Urinary bladder (tissue), 4 donors: Measurements from ENCODE around the gene MIAT. TPM values are rescaled to one million over a fixed set of nuclear protein-coding genes. Genes with fewer than 3 reads are reported as not detected.

Source experiments
- DNase-seq: peaks from one replicate; pipeline ENCODE4 v3.0.0-alpha.2; 2015; ENCODE audit errors: extremely low spot score
- H3K27ac ChIP-seq: one replicate; pipeline ENCODE4 v1.5.1; 2013; ENCODE audit warnings: low read depth, mild to moderate bottlenecking, moderate library complexity
- H3K36me3 ChIP-seq: one replicate; pipeline ENCODE4 v1.6.1; 2013; ENCODE audit warnings: mild to moderate bottlenecking, moderate library complexity; ENCODE audit not compliant: insufficient read depth
- H3K4me1 ChIP-seq: one replicate; pipeline ENCODE4 v1.6.1; 2013; ENCODE audit warnings: mild to moderate bottlenecking, moderate library complexity; ENCODE audit not compliant: insufficient read depth
- H3K4me3 ChIP-seq: one replicate; pipeline ENCODE4 v1.5.1; 2013; ENCODE audit warnings: low read depth, low read length
- WGBS: extraction: QIAGEN DNeasy Blood & Tissue Kit; methylation state at CpG from one replicate; pipeline ENCODE4 v1.1.7; 2013; 5-methylcytosine and 5-hydroxymethylcytosine counted together
- polyA plus RNA-seq: library from polyadenylated mRNA; stranded (reverse); fragments of 200-250 nt; gene quantifications from one replicate; pipeline ENCODE4 v1.2.3, GENCODE V29; 2013
- total RNA-seq: library from RNA; depleted of rRNA; stranded (reverse); fragments of >200 nt; gene quantifications from one replicate; pipeline ENCODE4 v1.2.3, GENCODE V29; 2014
- donor health status: healthy with polysubstance abuse.
- donor health status: healthy.

MIAT gene
- total and polyA plus RNA-seq, 2 donors = 0.29 to 3.3 TPM

- DNase-seq = no peak
- Histone ChIP-seq H3K27ac (no peak overlapping the region), H3K4me1 (no peaks in the 10 kb centered on the region), H3K4me3 (no peak overlapping the region), H3K36me3 (no peaks in the 10 kb centered on the region)
- 86% methylated on average over 15 of the region's 15 CpGs for WGBS
These were observed 13.8 kb upstream of the MIAT start for GRCh38 chr22:26643418-26644100.

DNA sequence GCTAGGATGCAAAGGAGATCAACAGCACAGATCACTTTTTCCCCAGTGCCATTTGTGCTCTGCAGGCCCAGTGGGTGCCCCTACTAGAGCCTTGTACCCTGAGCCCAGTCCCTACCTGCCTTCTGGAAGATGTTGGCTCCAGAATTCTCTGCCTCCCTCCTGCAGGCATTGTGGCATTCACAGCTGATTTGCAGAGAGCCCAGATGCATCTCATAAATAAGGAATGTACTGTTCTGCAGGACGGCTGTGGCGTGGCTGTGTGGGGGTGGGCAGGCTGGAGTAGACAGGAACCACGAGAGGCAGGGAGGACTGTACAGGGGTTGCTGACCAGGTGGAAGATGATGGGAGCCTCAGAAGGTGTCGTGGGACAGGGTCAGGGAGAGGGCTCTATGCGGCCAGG lies 11.2 kb upstream of the MIAT start:
- Histone ChIP-seq H3K4me1 (no peaks in the 10 kb centered on the region), H3K27ac (no peak overlapping the region), H3K36me3 (no peaks in the 10 kb centered on the region), H3K4me3 (no peak overlapping the region)
- 25% methylated on average over 5 of the region's 5 CpGs for WGBS
- DNase-seq = no peak

GRCh38 chr22:26648011-26648497 lies 9.3 kb upstream of the MIAT start:
- WGBS = 15% methylated on average over 17 of the region's 17 CpGs
- Histone ChIP-seq H3K4me1 (no peaks in the 10 kb centered on the region), H3K36me3 (no peaks in the 10 kb centered on the region), H3K4me3 (no peak overlapping the region), H3K27ac (no peak overlapping the region)
- no peak for DNase-seq

GRCh38 chr22:26648528-26649388 lies 8.6 kb upstream of the MIAT start:
- Histone ChIP-seq H3K27ac (no peak overlapping the region), H3K4me3 (no peak overlapping the region), H3K4me1 (no peaks in the 10 kb centered on the region), H3K36me3 (no peaks in the 10 kb centered on the region)
- 65% methylated on average over 6 of the region's 6 CpGs for WGBS
- no peak for DNase-seq

GRCh38 chr22:26650722-26651421 lies 6.5 kb upstream of the MIAT start:
- Histone ChIP-seq H3K27ac (no peak overlapping the region), H3K36me3 (no peaks in the 10 kb centered on the region), H3K4me1 (no peaks in the 10 kb centered on the region), H3K4me3 (no peak overlapping the region)
- 77% methylated on average over 6 of the region's 6 CpGs for WGBS
- DNase-seq = no peak

GRCh38 chr22:26651815-26652214 lies 5.6 kb upstream of the MIAT start:
- 82% methylated on average over 10 of the region's 10 CpGs for WGBS
- no peaks in the 10 kb centered on the region for H3K36me3 ChIP-seq
- no peaks in the 10 kb centered on the region for H3K4me1 ChIP-seq
- no peak overlapping the region for H3K4me3 ChIP-seq
- H3K27ac ChIP-seq = no peak overlapping the region
- DNase-seq = no peak

DNA sequence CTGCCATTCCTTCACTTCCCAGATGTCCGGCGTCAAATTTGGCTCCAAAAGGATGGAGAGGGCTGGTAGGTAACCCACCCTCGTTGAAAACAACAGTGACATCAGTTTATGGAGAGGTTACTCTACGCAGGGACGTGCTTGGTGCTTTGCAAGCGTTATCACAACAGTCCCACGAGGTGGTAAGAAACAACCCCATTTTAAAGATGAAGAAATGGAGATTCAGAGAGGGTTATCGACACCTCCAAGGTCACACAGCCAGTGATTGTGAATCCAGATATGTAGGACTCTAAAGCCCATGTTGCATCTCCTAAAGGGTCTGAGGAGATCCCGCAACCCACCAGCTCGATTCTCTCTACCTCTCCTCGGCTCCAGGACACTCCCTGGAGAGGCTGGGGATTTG lies 773 bp downstream of the MIAT start:
- Histone ChIP-seq H3K4me1 (no peaks in the 10 kb centered on the region), H3K36me3 (no peaks in the 10 kb centered on the region), H3K4me3 (no peak overlapping the region), H3K27ac (no peak overlapping the region)
- DNase-seq = no peak
- 4% methylated on average over 11 of the region's 11 CpGs for WGBS

DNA sequence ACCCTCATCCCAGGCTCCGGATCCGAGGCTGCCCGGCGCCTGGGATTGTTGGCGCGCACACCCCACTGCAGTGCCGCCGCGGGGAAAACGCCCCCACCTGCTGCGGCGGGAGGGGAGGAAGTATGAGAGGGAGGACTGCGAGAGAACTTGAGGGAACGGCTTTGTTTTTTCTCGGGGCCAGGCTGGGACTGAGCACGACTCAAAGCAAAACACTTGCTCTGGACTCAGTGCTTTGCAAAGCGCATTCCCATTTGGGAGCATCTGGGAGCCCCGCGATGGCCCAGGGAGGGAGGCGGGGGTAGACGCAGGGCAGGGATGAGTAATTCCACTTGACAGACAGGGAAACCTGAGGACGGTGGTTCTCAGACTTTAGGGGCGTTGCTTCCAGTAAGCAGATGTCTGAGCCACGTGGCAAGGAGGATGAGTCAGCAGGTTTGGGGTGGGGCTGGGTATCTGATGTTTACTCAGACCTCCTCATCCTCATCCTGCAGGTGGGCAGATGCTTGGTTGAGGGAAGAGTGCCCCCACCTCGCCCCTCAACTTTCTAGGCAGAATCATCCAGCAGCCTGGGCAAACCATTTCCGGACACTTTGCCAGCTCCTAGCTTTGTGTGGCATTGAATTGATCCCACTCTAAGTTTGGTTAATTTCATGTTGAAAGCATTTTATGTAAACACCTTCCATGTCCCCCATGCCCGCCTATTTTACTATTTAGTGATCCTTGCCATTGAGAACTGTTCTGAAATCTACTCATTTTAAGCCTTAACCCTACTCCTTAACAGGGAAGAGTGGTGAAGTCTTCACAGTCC lies 1.5 kb downstream of the MIAT start:
- no peaks in the 10 kb centered on the region for H3K4me1 ChIP-seq
- no peaks in the 10 kb centered on the region for H3K36me3 ChIP-seq
- H3K4me3 ChIP-seq = no peak overlapping the region
- H3K27ac ChIP-seq = no peak overlapping the region
- no peak for DNase-seq
- WGBS = 3% methylated on average over 27 of the region's 27 CpGs

DNA sequence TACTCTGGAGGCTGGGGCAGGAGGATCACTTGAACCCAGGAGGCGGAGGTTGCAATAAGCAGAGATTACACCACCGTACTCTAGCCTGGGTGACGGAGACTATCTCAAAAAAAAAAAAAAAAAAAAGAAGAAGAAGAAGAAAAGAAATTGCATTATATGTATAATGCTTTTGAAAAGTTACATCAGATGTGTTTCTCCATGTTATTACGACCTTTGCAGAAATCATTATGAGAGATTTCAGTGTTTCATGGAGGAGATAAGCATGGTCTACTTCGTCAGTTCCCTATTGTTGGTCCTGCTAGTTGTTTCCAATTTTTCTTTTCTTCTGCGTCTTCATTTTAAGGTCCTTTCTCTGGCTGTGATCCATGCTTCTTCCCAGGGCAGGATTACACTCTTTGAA lies 3.0 kb downstream of the MIAT start:
- WGBS = 78% methylated on average over 6 of the region's 6 CpGs
- no peaks in the 10 kb centered on the region for H3K4me1 ChIP-seq
- H3K4me3 ChIP-seq = no peak overlapping the region
- no peak for DNase-seq
- no peak overlapping the region for H3K27ac ChIP-seq
- H3K36me3 ChIP-seq = no peaks in the 10 kb centered on the region

DNA sequence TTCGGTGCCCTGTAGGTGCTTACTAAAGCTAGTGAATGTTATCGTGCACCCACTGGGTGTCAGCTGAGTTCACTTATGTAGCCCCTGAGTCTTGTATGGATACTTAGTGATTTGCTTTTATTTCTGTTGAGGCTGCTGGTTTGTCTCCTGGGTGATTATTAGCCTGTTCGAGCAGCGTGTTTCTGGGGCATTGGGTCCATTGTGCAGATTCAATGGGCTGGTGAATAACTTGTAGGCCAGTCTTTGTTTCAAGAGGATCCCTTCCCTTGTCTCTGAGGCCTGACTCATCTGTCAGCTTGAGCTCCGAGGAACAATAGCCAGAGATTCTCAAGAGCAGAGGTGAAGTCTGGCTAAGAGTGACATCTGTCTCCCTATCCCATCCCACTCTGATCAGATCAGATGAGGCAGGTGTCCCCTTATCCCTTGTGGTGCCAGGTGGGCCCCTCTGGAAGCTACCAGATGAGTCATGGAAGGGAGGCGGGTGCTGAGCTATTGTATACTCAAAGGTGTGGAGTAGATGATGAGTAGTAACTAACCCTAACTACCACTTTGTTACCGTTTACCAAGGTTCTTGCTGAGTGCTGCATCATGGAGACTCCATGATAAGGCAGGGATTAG lies 3.7 kb downstream of the MIAT start:
- DNase-seq = no peak
- Histone ChIP-seq H3K4me1 (no peaks in the 10 kb centered on the region), H3K36me3 (no peaks in the 10 kb centered on the region), H3K27ac (no peak overlapping the region), H3K4me3 (no peak overlapping the region)
- 80% methylated on average over 7 of the region's 7 CpGs for WGBS

DNA sequence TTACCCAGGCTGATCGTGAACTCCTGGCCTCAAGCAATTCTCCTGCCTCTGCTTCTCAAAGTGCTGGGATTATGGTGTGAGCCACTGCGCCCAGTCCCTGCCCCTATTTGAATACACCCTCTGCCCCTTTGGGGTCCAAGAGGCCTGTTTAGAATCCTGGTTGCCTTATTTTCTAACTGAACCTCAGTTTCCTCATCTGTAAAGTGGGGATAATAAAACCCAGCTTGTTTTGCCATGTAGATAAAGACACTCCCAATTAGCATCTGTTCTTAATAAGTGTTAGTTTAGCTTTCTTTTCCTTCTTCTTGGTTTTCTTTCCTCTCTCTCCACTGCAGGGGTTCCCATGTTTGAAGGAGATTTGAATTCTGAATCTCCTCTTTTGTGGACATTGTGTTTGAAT lies 4.8 kb downstream of the MIAT start:
- Histone ChIP-seq H3K4me1 (no peaks in the 10 kb centered on the region), H3K27ac (no peak overlapping the region), H3K4me3 (no peak overlapping the region), H3K36me3 (no peaks in the 10 kb centered on the region)
- DNase-seq = no peak
- 88% methylated on average over 2 of the region's 2 CpGs for WGBS

GRCh38 chr22:26663374-26663923 lies 6.1 kb downstream of the MIAT start:
- Histone ChIP-seq H3K4me3 (no peak overlapping the region), H3K4me1 (no peaks in the 10 kb centered on the region), H3K27ac (no peak overlapping the region), H3K36me3 (no peaks in the 10 kb centered on the region)
- WGBS = 77% methylated on average over 9 of the region's 9 CpGs
- no peak for DNase-seq
